COLO668 (cell line): ENCODE measurements around the gene KLHL35.
A peak's percentile ranks its signal among the peaks of the same experiment; 100 is the strongest.

Source experiments
- DNase-seq: peaks from one replicate; lab custom pipeline; 2025; ENCODE audit not compliant: unreplicated experiment; lab: John Stamatoyannopoulos, UW

KLHL35 gene

GRCh38 chr11:75442161-75442885 lies 9.3 kb upstream of the KLHL35 start:
- no peak for DNase-seq

- DNase-seq = no peak
Measured at GRCh38 chr11:75441804-75442132, 8.8 kb upstream of the KLHL35 start.

GRCh38 chr11:75440960-75441803 lies 8.2 kb upstream of the KLHL35 start:
- DNase-seq = no peak

GRCh38 chr11:75439495-75440120 lies 6.6 kb upstream of the KLHL35 start:
- DNase-seq = no peak

- no peak for DNase-seq
Measured at GRCh38 chr11:75439026-75439425, 6.0 kb upstream of the KLHL35 start.

- DNase-seq = no peak
Measured at GRCh38 chr11:75437966-75438659, 5.1 kb upstream of the KLHL35 start.

- DNase-seq = no peak
Measured at GRCh38 chr11:75436806-75437205, 3.8 kb upstream of the KLHL35 start.

- no peak for DNase-seq
Measured at GRCh38 chr11:75435571-75435925, 2.5 kb upstream of the KLHL35 start.

GRCh38 chr11:75434886-75435570 lies 2.0 kb upstream of the KLHL35 start:
- DNase-seq = no peak

- no peak for DNase-seq
Measured at GRCh38 chr11:75434051-75434450, 1.0 kb upstream of the KLHL35 start.

- no peak for DNase-seq
Measured at GRCh38 chr11:75433443-75433842, 440 bp upstream of the KLHL35 start.

- no peak for DNase-seq
Measured at GRCh38 chr11:75431533-75432525, 1.2 kb downstream of the KLHL35 start.

- DNase-seq = no peak
Measured at GRCh38 chr11:75430714-75431532, 2.1 kb downstream of the KLHL35 start.

GRCh38 chr11:75429902-75430713 lies 2.9 kb downstream of the KLHL35 start:
- peak; percentile 82 for DNase-seq

- DNase-seq = no peak
Measured at GRCh38 chr11:75429641-75429901, 3.4 kb downstream of the KLHL35 start.

- DNase-seq = no peak
Measured at GRCh38 chr11:75428989-75429640, 3.9 kb downstream of the KLHL35 start.

GRCh38 chr11:75428281-75428724 lies 4.7 kb downstream of the KLHL35 start:
- peak; percentile 70 for DNase-seq

- DNase-seq = no peak
Measured at GRCh38 chr11:75427181-75427580, 5.8 kb downstream of the KLHL35 start.
